B cell (primary cell): ENCODE measurements around the gene CMTR1.
"Not testable (repeated sequence)": the region's sequence is repeated elsewhere in the genome, so short reads cannot be mapped to it uniquely, and the experiment has no call there.

Experiments used
- CTCF ChIP-seq: fragments of 200-600 bp; IDR thresholded peaks from one replicate; pipeline ENCODE4 v1.8.0; 2022; ENCODE audit warnings: antibody characterized with exemption, mild to moderate bottlenecking
- EZH2 ChIP-seq: IDR thresholded peaks from 2 replicates; pipeline ENCODE4 v1.6.1; 2012; ENCODE audit warnings: borderline replicate concordance, low read depth, mild to moderate bottlenecking, moderate library complexity, low read length; ENCODE audit not compliant: insufficient read depth, poor library complexity, severe bottlenecking

GRCh38 chr6:37401658-37402057 lies 31.4 kb upstream of the CMTR1 start:
- TF ChIP-seq CTCF, EZH2: not testable (repeated sequence)
